ENCODE measurements around the gene HOTAIR. TPM values are rescaled to one million over a fixed set of nuclear protein-coding genes. Genes with fewer than 3 reads are reported as not detected.
A peak's percentile ranks its signal among the peaks of the same experiment; 100 is the strongest.

The HOTAIR gene
- total RNA-seq, 3 donors from 2014 or later = not detected

DNA sequence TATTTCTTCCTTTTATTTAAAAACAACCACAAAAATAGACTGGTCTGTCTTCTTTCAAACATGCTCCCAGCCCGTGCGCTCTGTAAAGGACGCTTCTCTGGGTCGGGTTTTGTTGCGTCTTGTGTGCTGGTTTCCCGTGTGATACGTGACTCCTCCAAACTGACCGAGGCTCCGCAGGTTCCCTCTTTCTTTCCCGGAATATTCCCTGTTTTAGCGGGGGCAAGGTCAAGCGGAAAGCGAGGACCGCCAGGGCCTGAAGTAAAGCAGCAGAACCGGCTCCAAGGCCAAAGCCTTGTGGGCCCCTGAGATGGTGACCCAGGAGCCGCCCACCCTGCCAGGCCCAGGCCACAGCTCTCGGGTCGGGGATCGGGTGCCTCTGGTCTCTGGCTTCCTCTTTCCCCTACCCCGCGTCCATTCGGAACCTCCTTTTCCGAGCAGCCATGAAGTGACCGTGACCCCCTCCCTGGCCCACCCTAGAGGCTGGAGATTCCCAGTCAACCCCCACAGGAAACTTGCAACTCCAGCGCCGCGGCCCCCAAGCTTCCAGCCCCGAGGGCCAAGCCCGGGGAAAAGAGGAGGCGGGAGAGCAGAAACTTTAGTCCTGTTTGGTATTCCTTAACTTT is 9.3 kb upstream of the HOTAIR start:
- ATAC-seq (no peak), DNase-seq (peak in 1 of 3 donors; percentile 36)
- H3K9me3 ChIP-seq = no peaks in the 10 kb centered on the region
- H3K36me3 ChIP-seq (ENCODE audit: low read depth) = no peaks in the 10 kb centered on the region
- no peak overlapping the region for H3K4me3 ChIP-seq
- intact Hi-C loops (cut with DNase I, micrococcal nuclease) = no loop called here
- TF ChIP-seq CTCF (IDR thresholded peaks at IDR 0.05) = no peak
- H3K4me1 ChIP-seq (ENCODE audit: low read depth) = peaks cover 7% of the 10 kb centered on the region

DNA sequence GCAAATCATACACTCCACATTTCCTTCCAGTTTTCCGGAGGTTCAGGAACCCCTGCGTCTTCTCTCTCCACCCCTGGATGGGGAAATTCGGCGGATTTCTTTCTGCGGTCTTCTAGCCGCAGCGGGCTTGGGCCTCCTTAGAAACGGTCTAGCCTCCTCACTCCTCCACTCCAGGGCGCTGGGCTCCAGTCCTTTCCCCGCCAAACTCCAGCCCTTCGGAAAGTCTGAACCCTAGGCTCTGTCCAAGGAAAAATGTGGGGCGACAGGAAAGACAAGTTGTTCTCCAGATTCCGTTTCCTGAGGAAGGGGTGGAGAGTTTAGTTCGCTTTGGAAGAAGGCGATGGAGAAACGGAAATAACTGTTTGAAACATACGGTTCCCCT is 8.8 kb upstream of the HOTAIR start:
- H3K4me3 ChIP-seq = no peak overlapping the region
- DNase-seq = no peak
- H3K4me1 ChIP-seq (ENCODE audit: low read depth) = peaks cover 12% of the 10 kb centered on the region
- H3K36me3 ChIP-seq (ENCODE audit: low read depth) = no peaks in the 10 kb centered on the region
- H3K9me3 ChIP-seq = no peaks in the 10 kb centered on the region
- ATAC-seq = no peak
- intact Hi-C loops (cut with DNase I, micrococcal nuclease) = no loop called here
- no peak for TF ChIP-seq CTCF (IDR thresholded peaks at IDR 0.05)

GRCh38 chr12:53982648-53983567 is 8.2 kb upstream of the HOTAIR start:
- Histone ChIP-seq H3K4me3 (no peak overlapping the region), H3K9me3 (no peaks in the 10 kb centered on the region), H3K36me3 (ENCODE audit: low read depth) (no peaks in the 10 kb centered on the region), H3K4me1 (ENCODE audit: low read depth) (peaks cover 12% of the 10 kb centered on the region)
- no peak for ATAC-seq
- intact Hi-C loops (cut with DNase I, micrococcal nuclease) = no loop called here
- DNase-seq = no peak
- no peak for TF ChIP-seq CTCF (IDR thresholded peaks at IDR 0.05)

GRCh38 chr12:53981634-53982565 is 7.1 kb upstream of the HOTAIR start:
- DNase-seq = no peak
- no peaks in the 10 kb centered on the region for H3K9me3 ChIP-seq
- no peaks in the 10 kb centered on the region for H3K36me3 ChIP-seq (ENCODE audit: low read depth)
- TF ChIP-seq CTCF (IDR thresholded peaks at IDR 0.05) = no peak
- H3K4me3 ChIP-seq = no peak overlapping the region
- ATAC-seq = no peak
- peaks cover 12% of the 10 kb centered on the region for H3K4me1 ChIP-seq (ENCODE audit: low read depth)
- intact Hi-C loops (cut with DNase I, micrococcal nuclease) = no loop called here

GRCh38 chr12:53980802-53981496 is 6.2 kb upstream of the HOTAIR start:
- DNase-seq = no peak
- TF ChIP-seq CTCF (IDR thresholded peaks at IDR 0.05) = no peak

More at GRCh38 chr12:53980802-53981496, 6.2 kb upstream of the HOTAIR start:
- peaks cover 5% of the 10 kb centered on the region for H3K9me3 ChIP-seq
- ATAC-seq = no peak
- H3K4me3 ChIP-seq = no peak overlapping the region
- intact Hi-C loops (cut with DNase I, micrococcal nuclease) = no loop called here
- peaks cover 9% of the 10 kb centered on the region for H3K4me1 ChIP-seq (ENCODE audit: low read depth)
- H3K36me3 ChIP-seq (ENCODE audit: low read depth) = no peaks in the 10 kb centered on the region
